Aorta (tissue), 5 donors: ENCODE results near the gene SLIT1. TPM values are rescaled to one million over a fixed set of nuclear protein-coding genes. Genes with fewer than 3 reads are reported as not detected.

Source experiments
- ATAC-seq: fragments of 200-7000 bp; cut with Tn5 transposase; one replicate; pipeline ENCODE4 v1.9.1; 2022; ENCODE audit warnings: moderate library complexity; ENCODE audit not compliant: low FRiP score
- DNase-seq, 2 donors: peaks; one replicate each; pipeline ENCODE4 v3.0.0-alpha.2; 2020
- H3K27ac ChIP-seq, 2 donors: one replicate each; pipeline ENCODE4 v1.5.1; 2013; ENCODE audit warnings: low read length in 2 of 2, mild to moderate bottlenecking in 2 of 2, moderate library complexity in 2 of 2, control low read depth in 1 of 2, inconsistent platforms in 1 of 2, low read depth in 1 of 2
- H3K27me3 ChIP-seq, 2 donors: one replicate each; pipeline ENCODE4 v1.6.1; 2013; ENCODE audit warnings: control low read depth in 1 of 2, low read length in 1 of 2, mild to moderate bottlenecking in 1 of 2, moderate library complexity in 1 of 2; ENCODE audit not compliant: insufficient read depth in 2 of 2, control insufficient read depth in 1 of 2
- H3K36me3 ChIP-seq, 2 donors: one replicate each; pipeline ENCODE4 v1.6.1; 2013; ENCODE audit warnings: control low read depth in 1 of 2, low read length in 1 of 2, mild to moderate bottlenecking in 1 of 2; ENCODE audit not compliant: insufficient read depth in 2 of 2, control insufficient read depth in 1 of 2
- H3K4me1 ChIP-seq, 2 donors: one replicate each; pipeline ENCODE4 v1.6.1; 2013; ENCODE audit warnings: low read length in 2 of 2, control low read depth in 1 of 2, mild to moderate bottlenecking in 1 of 2, moderate library complexity in 1 of 2; ENCODE audit not compliant: insufficient read depth in 2 of 2, control insufficient read depth in 1 of 2
- H3K4me3 ChIP-seq, 2 donors: one replicate each; pipeline ENCODE4 v1.5.1; 2013; ENCODE audit warnings: low read length in 2 of 2, control low read depth in 1 of 2, mild to moderate bottlenecking in 1 of 2
- H3K9me3 ChIP-seq: one replicate; pipeline ENCODE4 v1.6.1; 2013; ENCODE audit warnings: mild to moderate bottlenecking, low read length; ENCODE audit not compliant: control insufficient read depth
- WGBS, 2 donors: extraction: QIAGEN DNeasy Blood & Tissue Kit; methylation state at CpG; one replicate each; pipeline ENCODE4 v1.1.7; 2013; 5-methylcytosine and 5-hydroxymethylcytosine counted together
- intact Hi-C, 2 donors: fragments of 100-400 bp; cut with DNase I; formaldehyde crosslinking; loops; one replicate each; pipeline versions ENCODE4 v1.14.2 to v1.15.0; 2022
- polyA plus RNA-seq, 2 donors: library from polyadenylated mRNA; stranded (reverse); fragments of 200-250 nt; gene quantifications; one replicate each; pipeline ENCODE4 v1.2.3, GENCODE V29; 2013
- total RNA-seq, 2 donors: library from RNA; stranded (reverse); fragmentation: NEBNext Ultra II Directional; extraction: Animal tissue kit (Norgen Biotek cat#: 25700); gene quantifications; one replicate each; pipeline ENCODE4 v1.2.1, GENCODE V29; 2021
- donor health status: healthy with polysubstance abuse.
- donor health status: Bipolar disorder and iron deficiency.
- donor health status: DM: no; HTN: no; CAD: no.
- donor health status: DM: no; HTN: no; CAD: no.
- donor health status: DM: yes; HTN: yes; CAD: no.

SLIT1 gene
- total and polyA plus RNA-seq, 4 donors, result 0.13 to 0.42 (median 0.22) TPM

DNA sequence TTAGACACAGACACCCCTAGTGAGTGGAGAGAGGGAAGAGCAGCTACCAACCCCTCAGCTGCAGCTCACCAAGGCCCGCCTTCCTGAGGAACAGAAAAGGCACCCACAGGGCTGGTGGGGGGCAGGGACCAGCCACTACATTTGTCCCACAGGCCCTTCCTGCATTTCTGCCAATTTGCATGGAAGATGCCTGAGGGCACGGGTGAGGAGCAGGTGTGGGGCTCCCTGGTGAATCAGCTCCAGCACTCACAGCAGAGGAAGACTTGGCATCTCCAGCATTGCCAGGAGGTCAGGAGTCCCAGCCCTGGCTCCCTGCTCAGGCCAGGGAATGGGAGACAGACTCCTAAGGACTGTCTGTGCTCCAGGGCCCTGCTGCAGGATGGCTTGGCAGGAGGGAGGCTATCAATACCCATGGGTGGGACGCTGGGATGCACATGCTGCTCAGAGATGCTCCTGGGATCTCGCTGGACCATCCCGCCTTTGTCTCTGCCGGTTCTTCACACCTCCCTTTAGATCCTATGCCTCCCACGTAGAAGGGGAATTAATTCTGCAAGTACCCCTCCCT, 109.7 kb downstream of the SLIT1 start:
- Histone ChIP-seq H3K36me3 (no peaks in the 10 kb centered on the region), H3K9me3 (no peaks in the 10 kb centered on the region), H3K27me3 (no peaks in the 10 kb centered on the region), H3K4me3 (no peak overlapping the region), H3K4me1 (no peaks in the 10 kb centered on the region), H3K27ac (no peak overlapping the region)
- ATAC-seq (no peak), DNase-seq (no peak)
- intact Hi-C loops, result no loop called here
- 75 to 78% methylated on average over 7 of the region's 7 CpGs for WGBS, 2 donors

DNA sequence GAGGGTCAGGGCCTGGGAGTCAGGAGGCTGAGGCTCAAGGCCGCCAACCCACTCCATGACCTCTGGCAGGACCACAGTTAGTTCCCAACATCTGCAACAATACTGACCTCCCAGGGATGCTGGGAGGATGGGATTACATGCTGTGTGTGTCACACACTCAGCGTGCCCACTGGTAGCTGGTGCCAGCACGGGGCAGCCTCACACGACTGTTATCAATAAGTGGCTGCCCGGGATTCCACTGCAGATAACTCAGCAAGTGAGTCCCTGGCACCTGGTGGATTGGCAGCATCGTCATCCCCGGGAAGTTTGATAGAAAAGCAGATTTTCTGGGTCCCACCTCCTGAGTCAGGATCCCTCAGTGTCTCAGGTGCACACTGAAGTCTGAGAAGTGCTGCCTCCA, 110.3 kb downstream of the SLIT1 start:
- H3K4me1 ChIP-seq, result no peaks in the 10 kb centered on the region
- no peaks in the 10 kb centered on the region for H3K36me3 ChIP-seq
- intact Hi-C loops, result no loop called here
- H3K4me3 ChIP-seq, result no peak overlapping the region
- ATAC-seq (no peak), DNase-seq (no peak)
- no peaks in the 10 kb centered on the region for H3K9me3 ChIP-seq
- H3K27me3 ChIP-seq, result no peaks in the 10 kb centered on the region
- 80 to 84% methylated on average over 7 of the region's 7 CpGs for whole genome bisulfite sequencing, 2 donors
- H3K27ac ChIP-seq, result no peak overlapping the region

DNA sequence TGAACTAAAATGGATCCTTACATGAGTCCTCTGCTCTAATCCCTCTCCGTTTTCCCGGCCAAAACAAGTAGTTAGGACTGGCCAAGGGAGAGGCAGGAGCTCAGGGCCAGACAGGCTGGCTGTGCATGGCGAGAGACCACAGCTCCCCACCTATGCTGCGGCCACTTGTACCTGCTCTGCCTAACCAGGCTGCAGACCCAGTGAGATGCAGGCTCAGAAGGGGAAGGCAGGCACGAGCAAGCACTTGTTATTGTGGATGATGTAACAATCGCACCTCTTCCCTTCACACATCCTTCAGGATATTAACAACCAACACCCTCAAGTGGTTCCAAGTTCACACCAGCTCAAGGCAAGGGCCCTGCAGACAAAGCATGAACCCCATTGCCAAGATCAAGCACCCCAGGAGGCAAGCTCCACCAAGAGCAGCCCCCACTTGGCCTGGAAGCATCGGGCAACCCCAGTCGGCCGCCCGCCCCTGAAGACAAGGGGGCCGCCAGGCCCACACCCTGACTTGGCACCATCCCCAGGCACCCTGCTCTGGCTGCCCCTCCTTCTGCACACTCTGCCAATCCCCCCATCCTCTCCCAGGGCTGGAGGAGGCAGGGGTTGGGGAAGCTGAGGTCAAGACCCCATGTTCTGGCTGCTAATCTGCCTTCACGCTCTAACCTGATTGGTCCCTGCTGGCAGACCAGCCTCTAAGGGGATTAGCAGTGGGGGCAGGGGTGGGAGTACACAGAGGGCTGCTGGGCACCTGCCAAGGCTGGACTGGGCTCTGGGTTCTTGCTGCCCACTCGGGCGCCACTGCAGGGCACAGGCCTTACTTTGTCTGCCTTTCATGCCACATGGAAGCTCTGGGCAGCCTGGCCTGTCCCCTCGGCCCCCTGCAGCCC, 111.3 kb downstream of the SLIT1 start:
- intact Hi-C loops, result loop anchor here in 1 of 2 donors (5.0 kb wide), 1 partner anchor 138 kb away; no protein-coding TSS in a partner anchor
- DNase-seq, result no peak
- H3K4me3 ChIP-seq, result no peak overlapping the region
- no peaks in the 10 kb centered on the region for H3K4me1 ChIP-seq
- ATAC-seq, result no peak
- H3K27ac ChIP-seq, result no peak overlapping the region
- peaks cover 2% of the 10 kb centered on the region for H3K9me3 ChIP-seq
- 49 to 62% methylated on average over 12 to 15 of the region's 15 CpGs for WGBS, 2 donors
- H3K36me3 ChIP-seq, result no peaks in the 10 kb centered on the region
- H3K27me3 ChIP-seq, result no peaks in the 10 kb centered on the region

DNA sequence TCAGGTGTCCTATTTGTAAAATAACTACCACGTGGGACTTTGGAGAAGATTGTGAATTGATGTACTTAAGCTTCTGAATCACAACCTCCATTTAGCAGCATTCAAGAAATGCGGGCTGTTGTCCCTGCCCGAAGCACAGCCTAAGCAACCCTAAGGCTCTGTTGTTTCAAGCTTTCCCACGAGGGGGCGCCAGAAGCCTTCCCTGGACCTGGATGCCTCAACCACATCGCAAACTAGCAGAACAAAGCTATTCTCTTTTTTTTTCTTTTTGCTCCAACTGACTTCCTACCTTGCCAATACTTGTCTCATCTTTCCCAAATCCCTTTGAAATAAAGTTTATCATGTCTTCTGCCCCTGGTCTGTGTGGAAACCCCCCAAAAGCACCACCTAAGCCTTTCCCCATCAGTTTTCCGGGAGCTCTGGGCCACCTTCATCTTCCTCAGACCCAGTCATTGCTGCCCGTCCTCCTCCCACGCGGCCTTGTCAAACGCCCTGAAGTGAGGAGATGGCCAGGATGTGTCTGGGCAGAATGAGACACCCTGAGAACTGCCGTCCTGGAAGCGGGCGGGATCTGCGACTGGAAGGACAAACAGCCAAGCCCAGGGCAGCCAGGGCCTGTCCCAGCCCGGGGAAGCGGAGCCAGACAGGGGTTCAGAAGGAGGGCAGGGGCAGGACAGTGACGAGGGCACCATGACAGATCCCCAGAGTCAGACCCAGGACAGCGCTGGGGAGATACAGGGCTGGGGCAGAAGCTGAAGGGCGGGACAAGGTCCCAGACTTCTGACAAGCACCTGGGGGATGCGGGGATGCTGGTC, 112.7 kb downstream of the SLIT1 start:
- Histone ChIP-seq H3K27ac (no peak overlapping the region), H3K4me1 (no peaks in the 10 kb centered on the region), H3K27me3 (no peaks in the 10 kb centered on the region), H3K9me3 (peaks cover 2% of the 10 kb centered on the region), H3K36me3 (no peaks in the 10 kb centered on the region), H3K4me3 (no peak overlapping the region)
- intact Hi-C loops, result loop anchor here (2.0 to 5.0 kb wide), 2 partner anchors 138 to 139 kb away; no protein-coding TSS in a partner anchor
- peak; percentile 77 for ATAC-seq
- WGBS, 2 donors, result 39% methylated on average over 21 of the region's 21 CpGs
- DNase-seq, result peak; percentile 86 to 93

- DNase-seq, result no peak
- intact Hi-C loops, result loop anchor here in 1 of 2 donors (5.0 kb wide), 1 partner anchor 141 kb away; no protein-coding TSS in a partner anchor
- peaks cover 2% of the 10 kb centered on the region for H3K9me3 ChIP-seq
- no peaks in the 10 kb centered on the region for H3K4me1 ChIP-seq
- H3K36me3 ChIP-seq, result no peaks in the 10 kb centered on the region
- 62 to 65% methylated on average over 7 of the region's 7 CpGs for WGBS, 2 donors
- H3K4me3 ChIP-seq, result no peak overlapping the region
- no peak overlapping the region for H3K27ac ChIP-seq
- no peak for ATAC-seq
- H3K27me3 ChIP-seq, result no peaks in the 10 kb centered on the region
These were observed 114.3 kb downstream of the SLIT1 start for GRCh38 chr10:97071496-97071895.

DNA sequence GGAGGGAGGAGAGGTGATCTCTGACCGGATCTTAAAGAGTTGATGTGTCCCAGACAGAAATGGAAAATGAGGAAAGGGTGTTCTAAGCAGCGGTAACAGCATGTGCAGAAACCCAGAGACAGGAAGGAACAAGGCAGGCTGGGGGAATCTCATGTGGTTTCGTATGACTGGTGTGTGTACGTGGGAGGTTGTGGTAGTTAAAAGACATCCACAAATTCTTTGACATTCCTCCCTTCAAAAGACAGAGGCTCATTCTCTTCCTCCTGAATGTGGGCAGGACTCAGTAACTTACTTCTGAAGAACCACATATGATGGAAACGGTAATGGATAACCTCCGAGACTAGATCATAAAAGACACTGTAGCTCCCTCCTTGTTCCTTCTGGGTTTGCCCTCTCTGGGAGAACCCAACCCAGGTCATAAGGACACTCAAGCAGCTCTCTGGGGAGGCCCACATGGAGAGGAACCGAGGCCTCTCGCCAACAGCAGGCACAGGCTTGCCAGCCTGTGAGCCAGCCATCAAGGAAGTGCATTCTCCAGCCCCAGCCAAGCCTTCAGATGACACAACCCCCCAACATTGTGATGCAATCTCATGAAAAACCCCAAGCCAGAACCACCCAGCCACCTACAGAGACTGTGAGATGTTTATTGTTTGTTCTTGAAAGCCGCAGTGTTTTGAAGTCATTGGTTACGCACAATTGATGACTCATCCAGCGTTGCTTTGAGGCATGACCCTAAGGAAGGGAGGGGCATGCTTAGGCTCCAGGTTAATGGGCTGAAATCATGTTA, 116.0 kb downstream of the SLIT1 start:
- intact Hi-C loops, result loop anchor here in 1 of 2 donors (5.0 kb wide), 1 partner anchor 143 kb away; no protein-coding TSS in a partner anchor
- DNase-seq, result peak in 1 of 2 donors; percentile 56
- Histone ChIP-seq H3K27me3 (no peaks in the 10 kb centered on the region), H3K4me1 (no peaks in the 10 kb centered on the region), H3K27ac (no peak overlapping the region), H3K9me3 (peaks cover 2% of the 10 kb centered on the region), H3K36me3 (no peaks in the 10 kb centered on the region), H3K4me3 (no peak overlapping the region)
- WGBS, 2 donors, result 79 to 80% methylated on average over 11 of the region's 11 CpGs
- ATAC-seq, result no peak

- Histone ChIP-seq H3K36me3 (no peaks in the 10 kb centered on the region), H3K4me1 (no peaks in the 10 kb centered on the region), H3K9me3 (peaks cover 2% of the 10 kb centered on the region), H3K27ac (no peak overlapping the region), H3K27me3 (no peaks in the 10 kb centered on the region), H3K4me3 (no peak overlapping the region)
- no peak for ATAC-seq
- DNase-seq, result no peak
- intact Hi-C loops, result no loop called here
- 79 to 87% methylated on average over 2 of the region's 2 CpGs for WGBS, 2 donors
These were observed 116.7 kb downstream of the SLIT1 start for GRCh38 chr10:97069026-97069425.
